ENCODE results near the gene PPAT.

Gene PPAT

GRCh38 chr4:56433280-56433679 lies 2.1 kb downstream of the PPAT start:
- DNase-seq (ENCODE audit: low spot score) = no peak

- no peak for DNase-seq (ENCODE audit: low spot score)
Observed at GRCh38 chr4:56430203-56430602, 5.2 kb downstream of the PPAT start.

DNA sequence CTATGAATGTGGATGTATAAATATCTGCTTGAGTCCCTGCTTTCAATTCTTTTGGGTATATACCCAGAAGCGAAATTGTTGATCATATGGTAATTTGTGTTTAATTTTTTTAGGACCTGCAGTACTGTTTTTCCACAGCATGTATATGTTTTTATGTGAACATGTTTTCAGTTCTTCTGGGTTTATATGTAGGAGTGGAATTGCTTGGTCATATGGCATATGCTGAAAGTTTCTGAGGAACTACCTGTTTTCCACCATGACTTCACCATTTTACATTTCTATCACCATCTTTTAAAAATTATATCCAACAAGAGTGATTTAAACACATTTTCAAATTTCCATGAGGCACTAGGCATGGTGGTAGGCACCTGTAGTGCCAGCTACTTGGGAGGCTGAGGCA lies 8.2 kb downstream of the PPAT start:
- DNase-seq (ENCODE audit: low spot score) = no peak

- no peak for DNase-seq (ENCODE audit: low spot score)
Observed at GRCh38 chr4:56426273-56426672, 9.1 kb downstream of the PPAT start.

- DNase-seq (ENCODE audit: low spot score) = no peak
Observed at GRCh38 chr4:56425518-56425917, 9.9 kb downstream of the PPAT start.

DNA sequence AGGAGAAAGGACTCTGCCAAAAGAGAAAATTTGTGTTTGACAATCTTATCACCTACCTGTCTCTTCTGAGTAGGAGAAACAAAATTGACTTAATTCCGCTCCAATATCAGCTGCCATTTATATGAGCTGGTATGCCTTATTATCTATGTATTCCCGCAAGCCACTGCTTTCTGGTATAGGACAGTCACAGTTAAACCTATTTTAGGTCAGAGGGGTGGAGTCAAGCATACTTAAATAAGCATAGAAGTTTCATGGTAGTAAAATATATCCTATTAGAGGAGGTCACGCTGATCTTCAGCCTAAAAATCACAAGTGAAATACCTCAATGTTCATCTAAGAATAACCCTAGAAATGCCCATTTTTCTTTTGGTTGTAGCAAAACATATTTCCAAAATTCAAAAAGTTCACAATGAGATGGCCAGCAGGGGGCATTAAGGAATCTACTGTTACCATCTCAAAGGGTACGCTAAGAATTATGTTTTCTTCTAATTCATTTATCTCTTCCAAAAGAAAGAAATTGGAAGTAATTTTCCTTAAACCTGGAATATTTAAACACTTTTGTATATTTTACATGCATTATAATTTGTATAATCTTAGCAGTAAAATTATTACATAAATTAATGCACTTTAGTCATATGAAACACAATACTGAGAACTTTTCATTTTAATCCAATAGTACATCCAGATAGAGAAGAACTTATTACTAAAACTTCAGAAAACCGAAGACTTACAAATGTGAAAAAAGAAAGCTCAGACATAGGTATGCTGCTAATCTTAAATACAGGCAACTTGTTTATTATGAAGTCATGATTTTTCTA lies 10.5 kb downstream of the PPAT start:
- peak; percentile 44 for DNase-seq (ENCODE audit: low spot score)

DNA sequence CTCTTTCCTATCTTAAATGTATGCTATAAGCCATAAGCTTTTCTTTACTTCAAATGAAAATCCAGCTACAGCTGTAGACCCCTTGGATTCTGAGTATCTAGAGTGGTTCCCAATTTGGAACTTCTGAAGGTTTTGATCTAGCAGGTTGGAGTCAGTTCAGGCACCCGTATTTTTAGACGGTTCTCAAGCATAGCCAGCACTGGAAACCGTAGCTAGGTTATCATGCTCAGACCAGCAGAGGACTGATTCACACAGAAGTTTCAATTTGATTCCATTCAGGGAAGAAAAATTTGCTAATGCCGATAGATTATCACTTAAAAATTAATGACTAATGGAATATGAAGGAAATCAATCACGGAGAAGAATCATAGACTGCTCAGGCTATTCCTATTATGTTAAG lies 11.2 kb downstream of the PPAT start:
- no peak for DNase-seq (ENCODE audit: low spot score)

DNA sequence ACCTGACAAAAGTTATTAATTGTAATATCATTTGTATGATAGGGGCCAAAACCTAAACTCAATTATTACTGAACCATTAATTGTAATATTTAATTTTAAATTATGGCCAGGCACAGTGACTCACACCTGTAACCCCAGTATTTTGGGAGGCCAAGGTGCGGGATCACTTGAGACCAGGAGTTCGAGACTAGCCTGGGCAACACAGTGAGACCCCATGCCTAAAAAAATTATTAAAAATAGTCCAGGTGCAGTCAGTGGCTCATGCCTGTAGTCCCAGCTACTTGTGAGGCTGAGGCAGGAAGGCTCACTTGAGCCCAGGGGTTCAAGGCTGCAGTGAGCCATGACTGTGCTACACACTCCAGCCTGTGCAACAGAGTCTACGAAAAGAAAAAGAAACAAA lies 18.0 kb downstream of the PPAT start:
- DNase-seq (ENCODE audit: low spot score) = no peak

DNA sequence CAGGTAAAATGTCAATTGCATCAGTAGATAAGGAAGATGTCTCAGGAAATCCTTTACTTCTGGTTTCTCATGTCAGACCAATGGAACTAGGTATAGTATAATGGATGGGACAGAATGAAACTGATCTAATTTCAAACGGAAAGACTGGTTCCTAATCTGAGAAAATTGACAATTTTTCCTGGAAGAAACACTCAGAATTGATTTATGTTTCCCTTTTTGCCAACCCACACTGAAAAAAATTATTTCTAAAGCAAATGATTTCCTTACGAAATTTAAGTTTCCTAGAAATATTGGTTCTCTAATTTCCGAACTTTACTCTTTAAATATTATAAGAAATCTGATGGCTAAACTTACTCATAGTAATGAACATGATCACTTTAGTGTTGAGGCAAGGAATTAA lies 19.1 kb downstream of the PPAT start:
- DNase-seq (ENCODE audit: low spot score) = no peak

- DNase-seq (ENCODE audit: low spot score) = no peak
Observed at GRCh38 chr4:56414135-56414670, 21.2 kb downstream of the PPAT start.

DNA sequence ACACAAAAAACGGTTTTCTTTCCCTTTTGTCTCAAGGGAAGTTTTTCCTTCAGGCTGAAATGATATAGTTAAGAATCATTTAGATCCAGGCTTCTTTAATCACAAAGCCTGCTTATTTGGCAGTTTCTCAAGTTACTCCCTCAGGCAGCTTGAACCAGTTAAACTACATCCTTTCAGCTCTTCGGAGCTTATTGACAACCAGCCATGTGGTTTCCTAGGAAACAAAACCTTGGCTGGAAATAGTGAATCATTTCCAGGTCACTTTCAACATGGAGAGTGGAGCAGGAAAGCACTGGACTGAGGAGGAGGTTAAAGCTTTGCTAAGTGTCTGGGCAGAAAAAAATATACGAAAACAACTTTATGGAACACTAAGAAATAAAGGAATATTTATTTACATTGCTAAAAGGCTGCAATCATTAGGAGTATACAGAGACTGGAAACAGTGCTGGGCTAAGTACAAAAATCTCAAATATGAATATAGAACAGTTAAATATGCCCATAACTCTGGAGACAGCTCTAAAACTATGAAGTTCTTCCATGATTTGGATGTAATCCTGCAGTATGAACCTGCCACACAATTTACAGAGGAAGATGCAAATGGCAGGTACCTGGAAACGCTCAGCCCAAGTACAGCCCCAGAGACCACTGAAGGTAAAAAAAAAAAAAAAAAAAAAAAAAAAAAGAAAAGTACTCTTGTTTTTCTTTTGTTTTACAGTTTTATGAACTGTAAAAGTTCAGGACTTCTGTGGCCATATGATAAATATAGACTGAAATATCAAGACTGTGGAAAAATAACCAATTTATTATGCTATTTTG lies 25.0 kb downstream of the PPAT start:
- no peak for DNase-seq (ENCODE audit: low spot score)

DNA sequence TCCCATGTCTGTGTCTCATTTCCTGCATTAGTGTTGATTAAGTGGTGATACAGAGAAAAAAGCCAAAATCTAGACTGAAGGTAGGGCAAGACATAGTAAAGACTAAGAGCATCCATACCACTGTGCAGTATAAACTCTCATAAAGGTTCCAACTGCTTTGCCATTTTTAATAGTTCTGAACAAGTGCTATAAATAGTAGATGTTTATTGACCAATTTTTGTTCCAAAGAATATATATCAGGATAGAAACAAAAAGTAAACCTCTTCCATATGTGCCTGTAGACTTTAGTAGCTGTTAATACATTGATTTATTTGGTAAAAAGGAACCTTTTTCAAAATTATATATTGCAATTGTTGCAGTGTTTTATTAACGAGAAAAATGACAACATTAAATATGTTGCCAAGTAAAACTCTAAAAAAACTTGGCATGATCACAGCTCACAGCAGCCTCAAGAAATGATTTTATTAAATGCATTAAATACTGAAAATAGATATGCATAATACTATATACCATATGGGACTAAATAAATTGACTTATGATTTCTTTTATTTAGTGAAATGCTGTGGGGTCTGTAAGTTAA lies 25.8 kb downstream of the PPAT start:
- DNase-seq (ENCODE audit: low spot score) = no peak

GRCh38 chr4:56408978-56409377 lies 26.4 kb downstream of the PPAT start:
- no peak for DNase-seq (ENCODE audit: low spot score)

DNA sequence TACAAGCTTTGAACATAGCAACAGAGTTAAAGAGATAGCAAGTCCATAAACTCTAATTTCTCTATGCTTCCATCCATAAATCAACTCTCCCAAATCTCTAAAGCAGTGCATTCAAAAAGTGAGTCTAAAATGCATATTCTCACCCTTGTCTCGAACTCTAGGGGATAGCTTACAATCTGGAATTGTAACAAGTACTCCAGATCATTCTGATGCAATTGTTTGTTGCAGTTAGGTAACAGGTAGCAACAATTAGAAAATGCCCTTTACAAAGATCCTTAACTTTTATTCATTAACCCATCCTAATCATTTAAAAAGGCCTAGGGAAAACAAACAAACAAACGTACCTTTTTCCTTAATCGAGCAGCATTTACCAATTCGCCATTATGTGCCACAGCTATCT lies 29.3 kb downstream of the PPAT start:
- DNase-seq (ENCODE audit: low spot score) = no peak

DNA sequence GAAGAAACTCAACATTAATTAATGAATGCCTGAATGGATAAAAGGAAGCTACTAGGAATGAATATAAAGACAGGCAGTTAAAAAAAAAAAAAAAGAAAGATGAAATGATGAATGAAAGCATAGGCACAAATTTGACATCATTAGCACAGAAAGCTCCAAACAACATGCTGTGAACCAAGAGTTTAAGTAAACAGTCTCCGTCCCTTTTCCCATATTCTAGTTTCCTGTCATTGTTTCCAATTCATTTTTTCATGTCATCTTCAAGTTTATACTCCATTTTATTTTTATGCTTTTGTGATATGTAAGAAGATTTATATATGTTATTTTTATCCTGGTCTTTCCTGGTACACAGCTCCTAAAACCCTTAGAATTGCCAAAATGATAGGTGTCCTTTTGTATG lies 30.4 kb downstream of the PPAT start:
- DNase-seq (ENCODE audit: low spot score) = no peak

GRCh38 chr4:56400560-56400959 lies 34.9 kb downstream of the PPAT start:
- DNase-seq (ENCODE audit: low spot score) = no peak

GRCh38 chr4:56391270-56391669 lies 44.1 kb downstream of the PPAT start:
- no peak for DNase-seq (ENCODE audit: low spot score)

DNA sequence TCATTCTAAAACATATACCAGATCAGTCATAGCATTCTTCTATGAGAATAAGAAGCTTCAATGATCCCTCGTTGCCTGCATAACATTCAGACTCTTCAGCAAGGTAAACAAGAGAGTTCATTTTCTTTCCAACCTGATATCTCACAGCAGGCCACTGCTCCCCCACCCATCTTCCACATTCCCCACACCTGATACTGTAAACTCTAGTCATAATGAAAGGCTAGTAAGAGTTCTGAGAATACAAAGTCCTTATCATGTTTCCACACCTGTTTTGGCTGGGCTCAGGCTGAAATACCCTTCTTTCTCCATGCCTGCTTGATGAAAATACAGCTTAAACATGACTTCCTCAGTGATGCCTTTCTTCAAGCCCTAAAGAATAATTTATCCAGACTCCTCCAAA lies 45.9 kb downstream of the PPAT start:
- DNase-seq (ENCODE audit: low spot score) = no peak

GRCh38 chr4:56388306-56388705 lies 47.1 kb downstream of the PPAT start:
- DNase-seq (ENCODE audit: low spot score) = peak; percentile 10

GRCh38 chr4:56387023-56388001 lies 48.1 kb downstream of the PPAT start, which contains the start of gene AASDH:
Gene AASDH, minus strand, starts transcription at chr4:56387491. Its CDS starts 3,192 bp downstream, at chr4:56384299.
- peak; percentile 94 for DNase-seq (ENCODE audit: low spot score)

- DNase-seq (ENCODE audit: low spot score) = no peak
Observed at GRCh38 chr4:56386091-56386490, 49.3 kb downstream of the PPAT start.

All from germinal center (tissue), 1 donor.